ENCODE measurements around the gene FANCI. TPM values are rescaled to one million over a fixed set of nuclear protein-coding genes. Genes with fewer than 3 reads are reported as not detected.

The FANCI gene
- total and polyA plus RNA-seq, 2 experiments from 2014 or later, result 63.6 to 66.8 TPM

Small RNA genes lying within 50 kb of the gene (microRNA-seq; reads per million reads assigned to microRNA genes)
- gene MIR6766, result not detected

Small RNA genes lying within 50 kb of the gene (small RNA-seq; reads per million reads assigned to genes)
- not detected for gene MIR6766 (ENCODE audit: low replicate concordance)

Other genes starting within 250 kb of the FANCI start
- gene ABHD2, start 155.5 kb upstream of the FANCI start, total RNA-seq (2014; rRNA removed; shearing (Covaris generic)), result 15.2 and 15.7 TPM in 2 replicates
- 5.2 and 5.3 TPM in 2 replicates for gene ABHD2, start 155.5 kb upstream of the FANCI start, polyA plus RNA-seq (2016; fragmentation: Nextera tagmentation; extraction: Ambion mirVana)
- not detected in 2 replicates for gene RLBP1, start 22.4 kb upstream of the FANCI start, total RNA-seq (2014; rRNA removed; shearing (Covaris generic))
- not detected in 2 replicates for gene RLBP1, start 22.4 kb upstream of the FANCI start, polyA plus RNA-seq (2016; fragmentation: Nextera tagmentation; extraction: Ambion mirVana)
- gene POLG, start 90.8 kb downstream of the FANCI start, total RNA-seq (2014; rRNA removed; shearing (Covaris generic)), result 70.2 and 74.1 TPM in 2 replicates
- 28.8 and 29.0 TPM in 2 replicates for gene POLG, start 90.8 kb downstream of the FANCI start, polyA plus RNA-seq (2016; fragmentation: Nextera tagmentation; extraction: Ambion mirVana)

All from GM23338 (cell line).